Kidney (tissue), 14 donors: ENCODE measurements around the gene EREG. TPM values are rescaled to one million over a fixed set of nuclear protein-coding genes. Genes with fewer than 3 reads are reported as not detected.

Source experiments
- DNase-seq, 5 donors: peaks; one replicate each; pipeline ENCODE4 v3.0.0-alpha.2; 2013 to 2020
- FAIRE-seq: peaks from 2 replicates; lab custom pipeline; 2012; peaks lifted over from hg19 to GRCh38; lab: Jason Lieb, UNC
- H3K27ac ChIP-seq, 2 donors: one replicate each; pipeline ENCODE4 v1.7.0; 2013; ENCODE audit warnings: low read depth in 2 of 2, low read length in 2 of 2, inconsistent platforms in 1 of 2
- H3K27me3 ChIP-seq: one replicate; pipeline ENCODE4 v1.7.1; 2013; ENCODE audit warnings: low read length, inconsistent platforms; ENCODE audit not compliant: control insufficient read depth, insufficient read depth
- H3K36me3 ChIP-seq, 3 donors: one replicate each; pipeline versions ENCODE4 v1.7.0 to v1.7.1; 2013; ENCODE audit warnings: low read length in 3 of 3, control low read depth in 1 of 3, inconsistent platforms in 1 of 3; ENCODE audit not compliant: insufficient read depth in 3 of 3, control insufficient read depth in 2 of 3
- H3K4me1 ChIP-seq, 3 donors: one replicate each; pipeline versions ENCODE4 v1.7.0 to v1.7.1; 2013; ENCODE audit warnings: low read length in 3 of 3, inconsistent platforms in 1 of 3, low read depth in 1 of 3; ENCODE audit not compliant: control insufficient read depth in 2 of 3, insufficient read depth in 2 of 3
- H3K4me3 ChIP-seq, 3 donors: one replicate each; pipeline versions ENCODE4 v1.7.0 to v1.8.1; 2013; ENCODE audit warnings: low read length in 3 of 3, control low read depth in 1 of 3, inconsistent platforms in 1 of 3
- H3K9ac ChIP-seq, 3 donors: one replicate each; pipeline versions ENCODE4 v1.7.0 to v1.7.1; 2013; ENCODE audit warnings: low read length in 3 of 3, control low read depth in 1 of 3, inconsistent platforms in 1 of 3
- H3K9me3 ChIP-seq, 3 donors: one replicate each; pipeline versions ENCODE4 v1.7.0 to v1.7.1; 2013; ENCODE audit warnings: low read length in 3 of 3, control low read depth in 1 of 3, inconsistent platforms in 1 of 3; ENCODE audit not compliant: control insufficient read depth in 2 of 3, insufficient read depth in 1 of 3
- CTCF ChIP-seq: IDR thresholded peaks from 3 replicates; pipeline ENCODE4 v1.5.1; 2012; ENCODE audit warnings: mild to moderate bottlenecking, moderate library complexity, borderline replicate concordance; ENCODE audit not compliant: insufficient read depth; ENCODE audit errors: extremely low read depth
- intact Hi-C: fragments of 100-400 bp; cut with DNase I; formaldehyde crosslinking; loops from one replicate; pipeline ENCODE4 v1.11.1; 2022
- polyA plus RNA-seq: library from polyadenylated mRNA; stranded (reverse); fragments of 350-450 nt; fragmentation: Illumina TruSeq; extraction: RNeasy Lipid Tissue Mini Kit (QIAGEN cat#74804); gene quantifications from one replicate; pipeline ENCODE4 v1.2.3, GENCODE V29; 2014; ENCODE audit warnings: low read depth, low replicate concordance; ENCODE audit not compliant: insufficient read depth
- total RNA-seq: library from RNA; stranded (reverse); fragmentation: NEBNext Ultra II Directional; extraction: Animal tissue kit (Norgen Biotek cat#: 25700); gene quantifications from one replicate; pipeline ENCODE4 v1.2.1, GENCODE V29; 2021
- donor health status: control.
- donor health status: control.
- donor health status: control.
- donor health status: control.
- donor health status: control.
- donor health status: DM: yes; HTN: yes; CAD: no.
- donor health status: Normal renal cell carcinoma (clear cell type).

Gene EREG
- total and polyA plus RNA-seq, 2 donors from 2014 or later = 0.44 TPM; not detected in 1

- intact Hi-C loops = no loop called here
- H3K9me3 ChIP-seq = no peaks in the 10 kb centered on the region
- H3K27ac ChIP-seq = no peak overlapping the region
- H3K27me3 ChIP-seq = no peaks in the 10 kb centered on the region
- FAIRE-seq = no peak
- H3K4me3 ChIP-seq = no peak overlapping the region
- H3K4me1 ChIP-seq = no peaks in the 10 kb centered on the region
- no peak for TF ChIP-seq CTCF
- DNase-seq = no peak
- H3K36me3 ChIP-seq = no peaks in the 10 kb centered on the region
- H3K9ac ChIP-seq = no peak overlapping the region
Observed at GRCh38 chr4:74415602-74416300, 50.8 kb downstream of the EREG start.

GRCh38 chr4:74418063-74418670 lies 53.2 kb downstream of the EREG start:
- FAIRE-seq = no peak
- intact Hi-C loops = no loop called here

GRCh38 chr4:74420863-74421262 lies 55.9 kb downstream of the EREG start:
- no peak for DNase-seq
- Histone ChIP-seq H3K27ac (no peak overlapping the region), H3K9me3 (no peaks in the 10 kb centered on the region), H3K4me3 (no peak overlapping the region), H3K4me1 (no peaks in the 10 kb centered on the region), H3K36me3 (no peaks in the 10 kb centered on the region), H3K9ac (no peak overlapping the region), H3K27me3 (no peaks in the 10 kb centered on the region)
- no peak for TF ChIP-seq CTCF
- no peak for FAIRE-seq
- intact Hi-C loops = no loop called here

More at GRCh38 chr4:74418063-74418670, 53.2 kb downstream of the EREG start:
- TF ChIP-seq CTCF = no peak
- Histone ChIP-seq H3K9ac (no peak overlapping the region), H3K4me3 (no peak overlapping the region), H3K27me3 (no peaks in the 10 kb centered on the region), H3K27ac (no peak overlapping the region), H3K9me3 (no peaks in the 10 kb centered on the region), H3K4me1 (no peaks in the 10 kb centered on the region), H3K36me3 (no peaks in the 10 kb centered on the region)
- DNase-seq = no peak
